Liver (tissue), 3 donors: ENCODE data around the gene JAKMIP2.
"Not testable (repeated sequence)": the region's sequence is repeated elsewhere in the genome, so short reads cannot be mapped to it uniquely, and the experiment has no call there.

ENCODE experiments used
- CTCF ChIP-seq: fragments of 150-350 bp; IDR thresholded peaks from 2 replicates; pipeline ENCODE4 v1.5.1; 2017; ENCODE audit warnings: improper control_type of control experiment, low read depth, low read length; ENCODE audit not compliant: missing input control
- FOXA1 ChIP-seq: IDR thresholded peaks from 2 replicates; pipeline ENCODE4 v1.6.1; 2016; ENCODE audit warnings: antibody characterized with exemption
- RAD21 ChIP-seq, 2 donors: IDR thresholded peaks; 2 replicates each; pipeline ENCODE4 v1.6.1; 2016; ENCODE audit warnings: antibody characterized with exemption in 2 of 2, mild to moderate bottlenecking in 2 of 2
- REST ChIP-seq: IDR thresholded peaks from 2 replicates; pipeline ENCODE4 v1.6.1; 2016; ENCODE audit warnings: antibody characterized with exemption, mild to moderate bottlenecking
- YY1 ChIP-seq: IDR thresholded peaks from 2 replicates; pipeline ENCODE4 v1.6.1; 2016; ENCODE audit warnings: antibody characterized with exemption, mild to moderate bottlenecking
- donor health status: healthy.
- donor health status: healthy.

- not testable (repeated sequence) for TF ChIP-seq CTCF; FOXA1; REST; YY1; RAD21 (IDR thresholded peaks at IDR 0.05)
Observed at GRCh38 chr5:147803161-147803560, 20.6 kb upstream of the JAKMIP2 start.
